Measurements from ENCODE around the gene CCDC54.
"Not testable (repeated sequence)": the region's sequence is repeated elsewhere in the genome, so short reads cannot be mapped to it uniquely, and the experiment has no call there.

The CCDC54 gene

GRCh38 chr3:107377151-107377550, at the start of gene CCDC54:
TSS of gene CCDC54 (plus strand) at chr3:107377439. CDS start at chr3:107377588, 149 bp downstream.
- H3K4me1 ChIP-seq (ENCODE audit: insufficient read depth, low read length) = no peaks in the 10 kb centered on the region
- no peaks in the 10 kb centered on the region for H3K36me3 ChIP-seq (ENCODE audit: insufficient read depth, low read length)
- H3K27ac ChIP-seq (ENCODE audit: low read depth, low read length) = no peak within 1 kb of the TSS
- H3K9me3 ChIP-seq (ENCODE audit: low read length) = no peaks in the 10 kb centered on the region
- no peaks in the 10 kb centered on the region for H3K27me3 ChIP-seq (ENCODE audit: control insufficient read depth in 1 of 2, insufficient read depth in 2 of 2, low read length in 2 of 2)
- H3K4me3 ChIP-seq (ENCODE audit: low read depth in 1 of 2, low read length in 2 of 2) = no peak within 1 kb of the TSS
- H3K9ac ChIP-seq (ENCODE audit: low read length) = no peak within 1 kb of the TSS

- Histone ChIP-seq H3K9ac (ENCODE audit: low read length) (no peak overlapping the region), H3K4me3 (ENCODE audit: low read depth in 1 of 2, low read length in 2 of 2) (no peak overlapping the region), H3K9me3 (ENCODE audit: low read length) (no peaks in the 10 kb centered on the region), H3K36me3 (ENCODE audit: insufficient read depth, low read length) (no peaks in the 10 kb centered on the region), H3K4me1 (ENCODE audit: insufficient read depth, low read length) (no peaks in the 10 kb centered on the region), H3K27me3 (ENCODE audit: control insufficient read depth in 1 of 2, insufficient read depth in 2 of 2, low read length in 2 of 2) (no peaks in the 10 kb centered on the region), H3K27ac (ENCODE audit: low read depth, low read length) (no peak overlapping the region)
These were observed 49.2 kb upstream of the CCDC54 start for GRCh38 chr3:107328069-107328468.

- Histone ChIP-seq H3K27ac (ENCODE audit: low read depth, low read length) (no peak overlapping the region), H3K9ac (ENCODE audit: low read length) (no peak overlapping the region), H3K36me3 (ENCODE audit: insufficient read depth, low read length) (no peaks in the 10 kb centered on the region), H3K4me3 (ENCODE audit: low read depth in 1 of 2, low read length in 2 of 2) (no peak overlapping the region), H3K27me3 (ENCODE audit: control insufficient read depth in 1 of 2, insufficient read depth in 2 of 2, low read length in 2 of 2) (no peaks in the 10 kb centered on the region), H3K9me3 (ENCODE audit: low read length) (no peaks in the 10 kb centered on the region), H3K4me1 (ENCODE audit: insufficient read depth, low read length) (no peaks in the 10 kb centered on the region)
These were observed 48.2 kb upstream of the CCDC54 start for GRCh38 chr3:107329088-107329487.

DNA sequence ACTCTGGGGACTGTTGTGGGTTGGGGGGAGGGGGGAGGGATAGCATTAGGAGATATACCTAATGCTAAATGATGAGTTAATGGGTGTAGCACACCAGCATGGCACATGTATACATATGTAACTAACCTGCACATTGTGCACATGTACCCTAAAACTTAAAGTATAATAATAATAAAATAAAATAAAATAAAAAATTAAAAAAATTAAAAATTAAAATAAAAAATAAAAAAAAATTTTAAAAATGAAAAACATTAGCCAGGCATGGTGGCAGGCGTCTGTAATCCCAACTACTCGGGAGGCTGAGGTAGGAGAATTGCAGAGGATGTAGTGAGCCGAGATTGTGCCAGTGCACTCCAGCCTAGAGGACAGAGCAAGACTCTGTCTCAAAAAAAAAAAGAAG, 37.5 kb upstream of the CCDC54 start:
- not testable (repeated sequence) for H3K27ac ChIP-seq (ENCODE audit: low read depth, low read length); H3K36me3 ChIP-seq (ENCODE audit: insufficient read depth, low read length); H3K4me3 ChIP-seq (ENCODE audit: low read depth in 1 of 2, low read length in 2 of 2); H3K9ac ChIP-seq (ENCODE audit: low read length); H3K27me3 ChIP-seq (ENCODE audit: control insufficient read depth in 1 of 2, insufficient read depth in 2 of 2, low read length in 2 of 2); H3K4me1 ChIP-seq (ENCODE audit: insufficient read depth, low read length); H3K9me3 ChIP-seq (ENCODE audit: low read length)

DNA sequence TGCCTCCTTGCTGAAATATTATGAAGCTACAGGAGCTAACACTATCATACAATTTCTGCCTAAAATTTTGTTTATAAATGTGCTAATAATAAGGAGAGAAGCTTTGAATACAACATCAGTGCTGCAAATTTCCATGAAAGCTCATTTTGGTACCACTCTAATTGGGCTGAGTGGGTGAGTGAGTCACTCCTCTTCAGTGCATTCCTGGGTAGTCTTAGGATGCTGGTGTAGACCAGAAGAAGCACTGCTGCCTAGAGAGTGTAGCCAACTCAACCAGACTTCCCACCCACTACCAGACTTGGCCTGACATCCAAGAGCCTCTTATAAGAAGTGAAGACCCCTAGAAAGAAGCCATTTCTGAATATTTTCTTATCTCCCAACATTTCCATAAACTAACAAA, 32.5 kb upstream of the CCDC54 start:
- H3K27me3 ChIP-seq (ENCODE audit: control insufficient read depth in 1 of 2, insufficient read depth in 2 of 2, low read length in 2 of 2) = no peaks in the 10 kb centered on the region
- no peak overlapping the region for H3K4me3 ChIP-seq (ENCODE audit: low read depth in 1 of 2, low read length in 2 of 2)
- no peaks in the 10 kb centered on the region for H3K36me3 ChIP-seq (ENCODE audit: insufficient read depth, low read length)
- no peak overlapping the region for H3K27ac ChIP-seq (ENCODE audit: low read depth, low read length)
- H3K4me1 ChIP-seq (ENCODE audit: insufficient read depth, low read length) = no peaks in the 10 kb centered on the region
- H3K9me3 ChIP-seq (ENCODE audit: low read length) = no peaks in the 10 kb centered on the region
- no peak overlapping the region for H3K9ac ChIP-seq (ENCODE audit: low read length)

GRCh38 chr3:107345822-107346405, 31.3 kb upstream of the CCDC54 start:
- Histone ChIP-seq H3K9ac (ENCODE audit: low read length) (no peak overlapping the region), H3K27ac (ENCODE audit: low read depth, low read length) (no peak overlapping the region), H3K36me3 (ENCODE audit: insufficient read depth, low read length) (no peaks in the 10 kb centered on the region), H3K9me3 (ENCODE audit: low read length) (no peaks in the 10 kb centered on the region), H3K27me3 (ENCODE audit: control insufficient read depth in 1 of 2, insufficient read depth in 2 of 2, low read length in 2 of 2) (no peaks in the 10 kb centered on the region), H3K4me3 (ENCODE audit: low read depth in 1 of 2, low read length in 2 of 2) (no peak overlapping the region), H3K4me1 (ENCODE audit: insufficient read depth, low read length) (no peaks in the 10 kb centered on the region)

DNA sequence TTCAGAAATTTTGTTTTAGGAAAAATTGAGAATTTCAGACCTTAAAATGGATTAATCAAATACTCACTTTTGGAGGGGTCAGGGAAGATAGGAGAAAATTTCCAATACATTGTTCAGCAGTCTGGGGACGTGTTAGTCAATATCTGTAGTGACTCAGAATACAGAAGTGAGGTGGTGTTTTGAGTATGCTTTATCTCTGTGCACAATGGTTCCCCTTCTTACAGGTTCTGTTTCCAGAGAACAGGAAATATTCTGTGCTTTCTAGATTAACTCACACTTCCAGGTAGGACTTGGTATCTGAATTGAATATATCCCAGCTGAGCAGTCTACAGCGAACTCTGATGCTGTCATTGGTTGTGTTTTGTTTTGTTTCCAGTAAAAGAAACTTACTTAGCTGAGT, 30.7 kb upstream of the CCDC54 start:
- H3K27me3 ChIP-seq (ENCODE audit: control insufficient read depth in 1 of 2, insufficient read depth in 2 of 2, low read length in 2 of 2) = no peaks in the 10 kb centered on the region
- no peaks in the 10 kb centered on the region for H3K36me3 ChIP-seq (ENCODE audit: insufficient read depth, low read length)
- no peaks in the 10 kb centered on the region for H3K9me3 ChIP-seq (ENCODE audit: low read length)
- no peak overlapping the region for H3K4me3 ChIP-seq (ENCODE audit: low read depth in 1 of 2, low read length in 2 of 2)
- no peak overlapping the region for H3K27ac ChIP-seq (ENCODE audit: low read depth, low read length)
- H3K4me1 ChIP-seq (ENCODE audit: insufficient read depth, low read length) = no peaks in the 10 kb centered on the region
- H3K9ac ChIP-seq (ENCODE audit: low read length) = no peak overlapping the region

- H3K4me3 ChIP-seq (ENCODE audit: low read depth in 1 of 2, low read length in 2 of 2) = no peak overlapping the region
- H3K36me3 ChIP-seq (ENCODE audit: insufficient read depth, low read length) = no peaks in the 10 kb centered on the region
- no peak overlapping the region for H3K9ac ChIP-seq (ENCODE audit: low read length)
- no peaks in the 10 kb centered on the region for H3K4me1 ChIP-seq (ENCODE audit: insufficient read depth, low read length)
- H3K27ac ChIP-seq (ENCODE audit: low read depth, low read length) = no peak overlapping the region
- H3K9me3 ChIP-seq (ENCODE audit: low read length) = no peaks in the 10 kb centered on the region
- H3K27me3 ChIP-seq (ENCODE audit: control insufficient read depth in 1 of 2, insufficient read depth in 2 of 2, low read length in 2 of 2) = no peaks in the 10 kb centered on the region
These were observed 29.5 kb upstream of the CCDC54 start for GRCh38 chr3:107347751-107348150.

DNA sequence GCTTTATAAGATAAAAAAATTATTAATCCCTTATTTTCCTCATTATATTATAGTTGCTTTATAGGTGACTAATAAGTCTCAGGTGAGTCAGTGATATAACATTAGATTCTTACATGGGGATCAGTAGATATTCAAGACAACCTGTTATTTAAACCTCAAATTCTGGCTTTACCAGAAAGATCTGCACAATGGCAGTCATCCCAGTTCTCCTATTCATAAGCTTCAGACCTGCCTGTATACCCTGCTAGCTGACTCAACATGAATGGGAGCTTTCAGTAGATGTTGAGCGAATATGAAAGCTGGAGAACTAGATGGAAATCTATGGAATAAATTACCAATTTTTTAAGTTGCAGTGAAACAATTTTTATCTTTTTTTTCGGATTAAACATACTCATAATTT, 20.5 kb upstream of the CCDC54 start:
- Histone ChIP-seq H3K9ac (ENCODE audit: low read length) (no peak overlapping the region), H3K27me3 (ENCODE audit: control insufficient read depth in 1 of 2, insufficient read depth in 2 of 2, low read length in 2 of 2) (no peaks in the 10 kb centered on the region), H3K4me1 (ENCODE audit: insufficient read depth, low read length) (no peaks in the 10 kb centered on the region), H3K4me3 (ENCODE audit: low read depth in 1 of 2, low read length in 2 of 2) (no peak overlapping the region), H3K36me3 (ENCODE audit: insufficient read depth, low read length) (no peaks in the 10 kb centered on the region), H3K9me3 (ENCODE audit: low read length) (no peaks in the 10 kb centered on the region), H3K27ac (ENCODE audit: low read depth, low read length) (no peak overlapping the region)

- H3K27me3 ChIP-seq (ENCODE audit: control insufficient read depth in 1 of 2, insufficient read depth in 2 of 2, low read length in 2 of 2) = no peaks in the 10 kb centered on the region
- H3K27ac ChIP-seq (ENCODE audit: low read depth, low read length) = no peak overlapping the region
- no peak overlapping the region for H3K9ac ChIP-seq (ENCODE audit: low read length)
- H3K4me3 ChIP-seq (ENCODE audit: low read depth in 1 of 2, low read length in 2 of 2) = no peak overlapping the region
- H3K36me3 ChIP-seq (ENCODE audit: insufficient read depth, low read length) = no peaks in the 10 kb centered on the region
- H3K4me1 ChIP-seq (ENCODE audit: insufficient read depth, low read length) = no peaks in the 10 kb centered on the region
- H3K9me3 ChIP-seq (ENCODE audit: low read length) = no peaks in the 10 kb centered on the region
These were observed 15.6 kb upstream of the CCDC54 start for GRCh38 chr3:107361633-107362032.

GRCh38 chr3:107365051-107365450, 12.2 kb upstream of the CCDC54 start:
- no peak overlapping the region for H3K27ac ChIP-seq (ENCODE audit: low read depth, low read length)
- H3K9ac ChIP-seq (ENCODE audit: low read length) = no peak overlapping the region
- H3K36me3 ChIP-seq (ENCODE audit: insufficient read depth, low read length) = no peaks in the 10 kb centered on the region
- H3K4me3 ChIP-seq (ENCODE audit: low read depth in 1 of 2, low read length in 2 of 2) = no peak overlapping the region
- no peaks in the 10 kb centered on the region for H3K27me3 ChIP-seq (ENCODE audit: control insufficient read depth in 1 of 2, insufficient read depth in 2 of 2, low read length in 2 of 2)
- no peaks in the 10 kb centered on the region for H3K4me1 ChIP-seq (ENCODE audit: insufficient read depth, low read length)
- no peaks in the 10 kb centered on the region for H3K9me3 ChIP-seq (ENCODE audit: low read length)

DNA sequence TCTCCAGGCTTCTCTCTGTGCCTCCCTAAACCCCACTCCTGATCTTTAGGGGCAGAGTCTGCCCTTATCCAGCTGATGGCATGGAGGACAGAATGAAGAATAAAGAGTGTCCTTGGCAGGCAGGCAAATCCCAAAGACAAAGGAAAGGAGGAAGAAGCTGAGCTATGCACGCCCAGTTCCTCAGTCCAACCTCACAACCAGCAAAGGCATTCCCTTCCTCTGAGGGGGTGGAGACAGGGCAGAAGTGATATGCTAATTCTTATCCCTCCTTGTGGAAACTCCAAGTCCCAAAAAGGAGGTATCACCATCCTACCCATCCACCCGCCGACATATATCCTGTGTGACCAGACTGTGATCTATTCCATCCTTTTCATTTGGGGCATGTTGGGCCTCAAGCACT, 10.5 kb upstream of the CCDC54 start:
- Histone ChIP-seq H3K4me1 (ENCODE audit: insufficient read depth, low read length) (no peaks in the 10 kb centered on the region), H3K9ac (ENCODE audit: low read length) (no peak overlapping the region), H3K4me3 (ENCODE audit: low read depth in 1 of 2, low read length in 2 of 2) (no peak overlapping the region), H3K36me3 (ENCODE audit: insufficient read depth, low read length) (no peaks in the 10 kb centered on the region), H3K27ac (ENCODE audit: low read depth, low read length) (no peak overlapping the region), H3K27me3 (ENCODE audit: control insufficient read depth in 1 of 2, insufficient read depth in 2 of 2, low read length in 2 of 2) (no peaks in the 10 kb centered on the region), H3K9me3 (ENCODE audit: low read length) (no peaks in the 10 kb centered on the region)

All from muscle layer of colon (tissue), 2 donors.